HepG2 (cell line): ENCODE measurements around the gene STX7. TPM values are rescaled to one million over a fixed set of nuclear protein-coding genes. Genes with fewer than 3 reads are reported as not detected.

Source experiments
- ARID5B ChIP-seq: IDR thresholded peaks from 2 replicates; pipeline ENCODE4 v1.4.0; 2020; ENCODE audit warnings: mild to moderate bottlenecking, missing genetic modification reagents
- BCL6 ChIP-seq: IDR thresholded peaks from 2 replicates; pipeline ENCODE4 v1.6.1; 2016; ENCODE audit warnings: missing genetic modification reagents, missing compliant biosample characterization
- DZIP1 ChIP-seq: sonication (generic); formaldehyde crosslinking; IDR thresholded peaks from 2 replicates; pipeline ENCODE4 v1.5.0; 2020; ENCODE audit warnings: mild to moderate bottlenecking, missing genetic modification reagents
- NFAT5 ChIP-seq: sonication (generic); formaldehyde crosslinking; IDR thresholded peaks from 2 replicates; pipeline ENCODE4 v1.4.0; 2020; ENCODE audit warnings: missing genetic modification reagents
- STAT6 ChIP-seq: sonication (generic); formaldehyde crosslinking; IDR thresholded peaks from 2 replicates; pipeline ENCODE4 v1.4.0; 2020; ENCODE audit warnings: missing genetic modification reagents, mild to moderate bottlenecking, borderline replicate concordance
- UBTF ChIP-seq: sonication (generic); formaldehyde crosslinking; IDR thresholded peaks from 2 replicates; pipeline ENCODE4 v1.4.0; 2020; ENCODE audit warnings: mild to moderate bottlenecking, missing genetic modification reagents
- ZBTB21 ChIP-seq: sonication (generic); formaldehyde crosslinking; IDR thresholded peaks from 2 replicates; pipeline ENCODE4 v1.4.0; 2020; ENCODE audit warnings: missing genetic modification reagents
- ZFP1 ChIP-seq: IDR thresholded peaks from 2 replicates; pipeline ENCODE4 v1.6.1; 2016
- ZNF10 ChIP-seq: sonication (generic); formaldehyde crosslinking; IDR thresholded peaks from 2 replicates; pipeline ENCODE4 v1.4.0; 2020; ENCODE audit warnings: mild to moderate bottlenecking, low read depth, missing genetic modification reagents, borderline replicate concordance
- polyA plus RNA-seq, 8 experiments: library from polyadenylated mRNA; depleted of rRNA in 3 of 8; stranded (reverse) in 7 of 8; unstranded in 1 of 8; fragments of >200 nt; fragmentation: Illumina TruSeq in 4 of 8; extraction: Trizol in 4 of 8; gene quantifications; 2 replicates each; pipeline versions ENCODE4 v1.2.1 to v1.2.3, GENCODE V29; 2011 to 2016; ENCODE audit warnings: low read depth in 4 of 8, missing spikeins in 1 of 8, mixed read lengths in 1 of 8; ENCODE audit not compliant: insufficient read depth in 1 of 8
- total RNA-seq, 5 experiments: library from RNA; depleted of rRNA; stranded (reverse); fragments of >200 nt; fragmentation: Illumina TruSeq; extraction: Trizol; gene quantifications; 2 replicates each; pipeline ENCODE4 v1.2.3, GENCODE V29; 2016; ENCODE audit warnings: low read depth in 1 of 5

The STX7 gene
- total and polyA plus RNA-seq, 2 of the 13 experiments (the other 11 are each of a cell fraction or from before 2014, with no cell fraction given), result 28.0 to 34.7 TPM

- TF ChIP-seq DZIP1 (CRISPR knock-in tag) (no peak; the same call in 1 of the 2 replicates), STAT6 (no peak), ZFP1 (CRISPR knock-in tag) (no peak), UBTF (peak; percentile 98), ZBTB21 (CRISPR knock-in tag) (no peak), BCL6 (peak; percentile 72), ZNF10 (CRISPR knock-in tag) (no peak), ARID5B (CRISPR knock-in tag) (peak; percentile 69), NFAT5 (0 out of 2 replicates have a peak, but pooled peaks have one; percentile 50)
Measured at GRCh38 chr6:132512638-132513632, at the start of gene STX7 (continued).
